ENCODE data around the gene HHAT.

HHAT gene

DNA sequence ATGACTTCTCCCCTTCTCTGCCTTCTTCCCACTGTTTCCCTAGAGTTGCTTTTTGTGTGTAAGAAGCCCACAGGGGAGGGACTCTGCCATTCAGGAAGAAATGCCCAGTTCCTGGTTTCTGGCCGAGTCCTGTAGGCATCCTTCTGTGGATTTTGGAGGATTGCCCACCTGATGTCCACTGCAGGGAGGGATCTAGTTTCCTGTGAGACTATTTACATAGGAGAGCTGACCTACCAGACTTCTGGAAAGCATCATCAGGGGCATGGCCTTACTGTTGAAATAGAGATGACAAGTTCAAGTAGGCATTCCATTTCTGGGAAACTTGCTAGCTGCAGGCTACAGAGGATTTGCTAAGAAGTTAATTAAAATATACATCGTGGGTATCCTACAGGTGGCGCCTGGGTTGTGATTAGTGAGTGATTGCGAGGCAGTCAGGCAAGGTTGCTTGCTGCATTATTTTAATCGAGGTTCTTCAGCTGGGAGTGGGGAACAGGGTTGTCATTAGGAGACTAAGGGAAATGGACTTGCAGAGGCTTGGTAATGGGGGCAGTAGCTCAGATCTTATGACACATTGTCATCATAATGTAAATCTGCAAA lies 148.7 kb downstream of the HHAT start:
- in situ Hi-C loops (cut with HindIII; ENCODE audit: low sequenced_read_pairs), result no loop called here

DNA sequence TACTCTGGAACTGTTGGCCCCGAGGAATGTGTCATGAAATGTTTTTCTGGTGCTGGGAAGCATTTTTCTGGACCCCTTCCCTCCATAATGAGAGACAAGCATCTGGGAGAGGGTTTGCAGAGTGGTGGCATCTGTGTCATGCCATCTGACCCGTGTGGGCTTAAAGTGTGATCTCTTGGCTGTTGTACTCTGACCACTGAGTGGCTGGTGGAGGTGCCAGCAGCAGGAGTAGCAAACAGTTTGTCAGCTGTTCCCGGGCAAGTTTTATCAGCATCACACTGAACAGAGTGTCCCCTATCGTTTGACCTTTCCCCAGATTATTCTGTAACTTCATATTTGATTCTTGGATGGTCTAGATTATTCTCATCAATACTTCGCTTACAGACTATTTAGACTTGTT lies 150.1 kb downstream of the HHAT start:
- in situ Hi-C loops (cut with HindIII; ENCODE audit: low sequenced_read_pairs), result no loop called here

DNA sequence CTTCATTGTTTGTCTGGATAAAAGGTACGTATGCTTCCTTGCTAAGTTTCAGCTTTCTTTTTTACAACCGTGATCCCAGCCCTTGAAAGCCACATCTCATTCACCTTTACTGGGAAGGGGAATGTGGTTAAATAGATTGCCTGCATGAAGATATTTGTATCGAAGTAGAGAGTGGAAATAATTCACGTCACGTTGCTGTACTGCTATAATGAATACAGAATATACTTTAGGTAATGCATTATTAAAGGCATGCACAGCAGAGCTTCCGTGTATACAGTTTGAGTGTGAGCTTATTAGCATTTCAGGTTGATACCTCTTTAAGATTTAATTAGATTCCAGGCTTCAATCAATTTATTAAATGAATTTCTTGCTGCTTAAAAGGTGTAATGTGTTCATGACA lies 153.8 kb downstream of the HHAT start:
- in situ Hi-C loops (cut with HindIII; ENCODE audit: low sequenced_read_pairs), result no loop called here

DNA sequence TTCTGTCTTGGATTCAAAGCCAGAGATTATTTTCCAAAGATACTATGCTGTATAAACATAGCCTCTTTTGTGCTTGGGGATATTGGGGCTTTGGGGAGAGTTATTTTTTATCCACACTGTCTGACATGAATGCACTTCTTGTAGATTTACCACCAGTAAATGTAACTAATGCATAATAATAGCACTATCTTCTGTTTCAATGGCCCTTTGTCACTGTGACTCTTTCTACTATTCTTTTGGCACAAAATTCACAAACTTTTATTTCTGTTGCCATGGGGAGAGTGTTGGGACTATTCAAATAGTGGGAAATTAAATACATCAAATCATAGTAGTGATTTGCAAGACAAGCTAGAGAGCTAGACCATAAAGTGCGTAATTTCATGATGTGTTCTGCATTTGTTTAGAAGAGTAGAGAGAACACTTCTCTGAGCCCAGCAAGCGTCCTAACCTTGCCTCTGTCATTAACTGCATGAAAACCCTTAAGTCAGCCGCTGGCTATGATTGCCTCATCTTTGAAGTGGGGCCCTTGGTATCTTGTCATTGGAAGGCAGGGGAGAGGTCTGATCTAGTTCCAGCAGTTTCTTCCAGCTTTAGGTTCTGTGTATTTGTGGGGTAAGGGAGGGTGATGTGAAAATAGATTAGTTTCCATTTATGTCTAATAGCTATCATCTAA lies 154.4 kb downstream of the HHAT start:
- in situ Hi-C loops (cut with HindIII; ENCODE audit: low sequenced_read_pairs), result no loop called here

DNA sequence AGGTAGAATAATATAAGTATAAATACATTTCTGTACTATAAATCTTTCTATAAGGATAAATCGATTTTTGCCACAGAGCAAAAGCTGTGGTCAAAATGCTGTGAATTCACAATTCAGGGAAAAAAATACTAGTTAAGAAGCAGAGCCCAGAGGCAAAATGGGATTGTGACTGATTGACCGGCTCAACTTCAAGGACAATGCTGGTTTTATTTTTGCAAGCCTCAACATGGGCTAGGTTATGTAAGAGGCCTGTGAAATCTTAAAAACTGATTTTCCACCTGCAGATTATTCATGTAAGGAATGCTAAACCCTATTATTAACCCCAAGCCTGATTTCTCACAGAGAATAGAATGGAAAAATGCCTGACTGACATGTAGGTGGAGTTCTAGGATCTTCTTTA lies 155.1 kb downstream of the HHAT start:
- in situ Hi-C loops (cut with HindIII; ENCODE audit: low sequenced_read_pairs), result no loop called here

DNA sequence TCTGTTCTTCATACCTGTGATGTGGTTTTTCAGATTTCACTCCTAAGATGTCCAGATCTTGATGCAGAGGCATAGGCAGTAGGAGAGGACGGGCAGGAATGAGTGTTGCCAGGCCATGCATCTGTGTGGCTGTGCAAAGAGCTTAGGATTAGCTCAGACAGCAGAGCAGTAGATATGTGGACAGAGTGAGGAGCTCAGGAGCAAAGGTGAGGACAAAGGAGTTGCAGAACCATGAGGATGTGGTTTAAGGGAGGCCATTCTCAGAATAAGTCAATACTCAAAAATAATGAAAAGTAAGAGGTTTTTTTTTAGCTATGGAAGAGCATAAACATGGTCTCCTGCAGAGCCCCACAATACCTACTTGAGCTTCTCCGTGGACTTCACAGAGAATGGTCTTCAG lies 158.3 kb downstream of the HHAT start:
- in situ Hi-C loops (cut with HindIII; ENCODE audit: low sequenced_read_pairs), result no loop called here

DNA sequence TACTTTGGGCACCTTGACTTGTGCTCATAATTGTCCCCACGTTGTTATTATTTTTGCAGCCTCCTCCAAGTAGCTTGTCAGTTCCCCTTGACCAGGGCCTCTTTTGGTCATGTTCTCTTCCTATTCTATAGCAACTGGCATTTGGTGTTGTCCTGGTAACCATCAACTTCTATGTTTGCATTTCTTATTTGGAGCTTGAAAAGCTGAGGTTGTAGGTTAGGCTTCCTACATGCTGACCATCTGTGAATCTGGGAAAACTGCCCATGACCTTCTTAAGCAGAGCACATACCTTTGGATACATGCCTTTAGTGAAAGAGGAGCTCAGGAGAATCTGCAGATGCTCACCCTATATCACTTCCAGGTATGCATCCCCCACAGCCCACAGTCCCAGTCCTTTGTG lies 160.8 kb downstream of the HHAT start:
- in situ Hi-C loops (cut with HindIII; ENCODE audit: low sequenced_read_pairs), result no loop called here

DNA sequence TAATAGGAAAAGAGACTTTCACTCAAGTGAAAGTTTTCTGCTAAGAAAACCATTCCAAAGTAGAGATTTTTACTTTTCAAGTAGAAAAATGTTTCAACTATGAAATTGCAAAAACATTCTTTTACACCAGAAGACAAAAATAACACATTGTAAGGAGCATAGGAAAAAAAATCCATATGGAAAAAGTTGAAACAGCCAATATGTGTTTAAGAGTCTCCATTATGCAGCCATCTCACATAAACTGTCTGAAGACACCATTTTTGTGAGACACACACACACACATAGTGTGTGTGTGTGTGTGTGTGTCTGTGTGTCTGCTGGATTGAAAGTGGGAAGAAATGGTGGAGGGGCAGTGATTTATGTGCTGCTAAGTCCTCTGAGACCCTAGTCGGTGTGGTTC lies 162.1 kb downstream of the HHAT start:
- in situ Hi-C loops (cut with HindIII; ENCODE audit: low sequenced_read_pairs), result no loop called here

DNA sequence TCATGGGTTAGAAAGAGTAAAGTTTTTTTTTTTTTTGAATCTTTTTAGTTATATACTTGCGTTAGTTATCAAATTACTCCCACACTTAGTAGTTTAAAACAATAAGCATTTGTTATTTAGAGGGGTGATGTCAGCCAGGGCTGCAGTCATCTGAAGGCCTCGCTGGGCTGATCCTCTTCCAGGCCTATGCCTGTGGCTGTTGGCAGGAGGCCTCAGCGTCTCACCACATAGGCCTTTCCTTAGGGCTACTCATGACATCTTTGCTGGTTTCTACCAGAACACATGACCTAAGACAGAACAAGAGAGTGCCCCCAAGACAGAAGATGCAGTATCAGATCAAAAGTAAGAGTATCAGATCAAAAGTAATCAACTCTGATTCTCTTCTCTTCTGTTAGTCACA lies 167.4 kb downstream of the HHAT start:
- in situ Hi-C loops (cut with HindIII; ENCODE audit: low sequenced_read_pairs), result no loop called here

DNA sequence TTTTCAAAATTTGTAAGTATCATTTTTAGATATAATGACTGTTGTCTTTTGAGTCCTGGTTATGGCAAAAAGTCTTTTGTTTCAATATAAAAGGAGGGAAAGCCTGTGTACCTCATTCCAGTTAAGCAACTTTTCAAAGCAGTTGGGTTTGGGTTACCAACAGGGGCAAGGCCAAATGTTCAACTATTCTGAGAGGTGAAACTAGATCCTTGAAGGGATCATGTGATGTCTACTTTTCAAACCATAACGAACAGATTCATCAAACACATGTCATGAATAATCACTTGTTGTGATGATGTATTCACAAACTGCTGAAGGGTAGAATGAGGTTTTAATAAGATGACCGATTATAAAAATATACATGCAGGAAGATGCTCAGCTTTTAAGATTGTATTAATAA lies 171.3 kb downstream of the HHAT start:
- in situ Hi-C loops (cut with HindIII; ENCODE audit: low sequenced_read_pairs), result no loop called here

DNA sequence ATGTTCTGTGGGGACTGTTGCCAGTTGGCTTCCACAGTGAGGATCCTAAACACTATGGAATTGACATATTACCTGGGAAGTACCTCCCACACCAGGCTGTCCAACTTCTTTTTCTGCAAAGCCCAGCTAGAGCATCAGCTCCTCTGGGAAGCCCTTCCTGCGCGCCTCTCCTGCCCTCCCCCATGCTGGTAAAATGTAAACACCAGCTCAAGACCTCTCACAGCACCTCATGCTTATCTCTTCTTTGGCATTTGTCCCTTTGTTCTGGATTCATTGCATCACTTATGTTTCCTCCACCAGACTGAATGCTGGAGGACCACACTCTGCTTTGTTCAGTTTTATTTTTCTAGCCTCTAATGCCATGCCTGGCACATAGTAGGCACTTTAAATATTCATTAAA lies 172.1 kb downstream of the HHAT start:
- in situ Hi-C loops (cut with HindIII; ENCODE audit: low sequenced_read_pairs), result no loop called here

DNA sequence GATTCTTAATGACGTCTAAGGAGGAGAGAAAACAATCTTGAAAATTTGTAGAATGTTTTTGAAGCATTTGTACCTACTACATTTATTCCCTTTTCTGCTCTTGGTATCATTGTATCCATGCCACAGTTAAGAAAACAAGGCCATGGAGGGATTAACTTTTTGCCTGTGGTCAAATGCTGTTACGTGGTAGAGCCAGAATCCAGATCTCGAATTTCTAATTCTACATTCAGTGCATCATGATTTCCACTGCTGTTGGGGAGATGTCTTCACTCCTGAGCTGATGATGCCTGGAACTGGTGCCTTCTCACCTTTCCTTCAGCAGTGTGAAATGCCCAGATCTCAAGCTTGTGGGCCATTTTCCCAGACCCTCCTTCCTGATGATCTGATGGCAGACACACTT lies 175.6 kb downstream of the HHAT start:
- in situ Hi-C loops (cut with HindIII; ENCODE audit: low sequenced_read_pairs), result no loop called here

DNA sequence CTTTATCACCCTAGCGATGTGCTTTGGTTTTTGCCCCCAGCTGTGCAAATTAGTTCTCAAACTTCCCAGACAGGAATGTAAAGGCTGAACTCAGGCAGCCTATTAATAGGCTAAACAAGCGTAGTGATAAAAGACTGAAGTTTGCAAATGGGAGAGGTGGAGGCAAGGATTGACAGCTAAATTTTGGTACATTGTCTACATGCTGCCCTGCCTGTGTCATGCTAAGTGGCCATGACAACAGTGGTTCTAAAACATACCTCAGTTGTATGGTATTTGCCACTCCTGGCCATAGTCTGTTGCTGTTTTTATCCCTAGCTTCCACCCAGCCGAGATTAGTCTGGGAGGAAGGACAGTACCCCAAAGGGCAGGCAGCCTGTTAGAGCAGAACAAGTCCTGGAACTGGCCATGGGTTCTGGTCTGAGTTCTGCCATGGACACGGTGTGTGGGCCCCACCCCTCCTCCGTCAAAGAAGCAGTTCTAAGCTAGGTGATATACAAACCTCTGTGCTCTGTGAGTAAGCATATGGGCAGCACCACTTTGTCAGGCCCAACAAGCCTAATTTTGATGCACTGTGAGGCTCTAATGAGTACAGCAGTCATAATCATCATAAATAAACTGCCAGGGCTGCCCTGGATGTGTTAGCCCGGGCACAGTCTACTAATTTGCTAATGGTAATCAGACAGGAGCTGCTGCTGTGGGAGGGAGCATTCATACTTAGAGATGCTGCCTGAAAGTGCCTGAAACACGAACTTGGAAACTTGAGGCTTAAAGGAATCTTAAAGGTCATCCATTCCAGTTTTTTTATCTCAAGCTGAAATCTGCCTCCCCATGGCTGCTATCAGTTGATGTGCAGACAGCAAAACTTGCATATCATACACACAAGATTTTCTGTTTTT lies 177.1 kb downstream of the HHAT start:
- in situ Hi-C loops (cut with HindIII; ENCODE audit: low sequenced_read_pairs), result no loop called here

DNA sequence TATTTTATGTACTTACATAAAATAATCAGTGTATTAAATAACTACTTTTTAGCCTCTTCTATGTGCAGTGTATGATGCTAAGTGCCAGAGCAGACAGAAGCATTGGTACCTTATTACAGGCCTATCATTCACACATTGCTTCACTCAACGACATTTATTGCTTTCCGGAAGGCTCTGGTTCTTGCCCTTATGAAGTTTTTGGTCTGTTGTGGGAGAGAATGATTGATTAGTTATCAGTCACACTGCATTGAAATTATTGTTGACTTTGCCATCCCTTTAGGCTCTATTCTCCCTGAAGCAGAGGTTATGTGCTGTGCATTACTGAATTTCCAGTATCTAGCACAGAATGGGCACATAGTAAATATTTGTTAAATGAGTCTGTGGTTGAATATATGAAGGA lies 178.0 kb downstream of the HHAT start:
- in situ Hi-C loops (cut with HindIII; ENCODE audit: low sequenced_read_pairs), result no loop called here

DNA sequence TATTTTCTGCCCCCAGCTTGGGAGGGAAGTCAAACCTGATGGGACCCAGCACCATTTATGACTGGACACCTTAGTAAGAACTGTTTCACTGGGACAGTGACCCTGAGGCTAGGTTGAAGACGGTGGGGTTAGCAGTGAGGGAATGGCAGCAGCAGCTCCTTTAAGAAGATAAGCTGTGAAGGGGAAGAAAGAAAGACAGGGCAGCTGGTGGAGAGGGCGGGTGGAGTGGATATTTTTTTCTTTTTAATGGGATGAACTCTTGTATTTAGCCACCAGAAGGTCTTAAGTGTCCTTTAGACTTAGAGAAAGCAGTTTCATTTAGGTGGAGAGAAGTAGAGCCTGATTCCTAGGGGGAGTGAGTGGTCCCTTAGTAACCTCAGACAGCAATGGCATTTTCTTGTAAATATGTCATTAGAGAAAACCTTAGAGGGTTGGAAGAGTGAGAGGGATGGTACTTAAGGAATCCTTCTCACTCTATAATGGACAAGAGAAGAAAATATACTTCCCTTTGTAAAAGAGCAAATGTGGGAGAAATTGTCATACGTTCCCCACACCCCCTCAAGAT lies 187.5 kb downstream of the HHAT start:
- in situ Hi-C loops (cut with HindIII; ENCODE audit: low sequenced_read_pairs), result no loop called here

DNA sequence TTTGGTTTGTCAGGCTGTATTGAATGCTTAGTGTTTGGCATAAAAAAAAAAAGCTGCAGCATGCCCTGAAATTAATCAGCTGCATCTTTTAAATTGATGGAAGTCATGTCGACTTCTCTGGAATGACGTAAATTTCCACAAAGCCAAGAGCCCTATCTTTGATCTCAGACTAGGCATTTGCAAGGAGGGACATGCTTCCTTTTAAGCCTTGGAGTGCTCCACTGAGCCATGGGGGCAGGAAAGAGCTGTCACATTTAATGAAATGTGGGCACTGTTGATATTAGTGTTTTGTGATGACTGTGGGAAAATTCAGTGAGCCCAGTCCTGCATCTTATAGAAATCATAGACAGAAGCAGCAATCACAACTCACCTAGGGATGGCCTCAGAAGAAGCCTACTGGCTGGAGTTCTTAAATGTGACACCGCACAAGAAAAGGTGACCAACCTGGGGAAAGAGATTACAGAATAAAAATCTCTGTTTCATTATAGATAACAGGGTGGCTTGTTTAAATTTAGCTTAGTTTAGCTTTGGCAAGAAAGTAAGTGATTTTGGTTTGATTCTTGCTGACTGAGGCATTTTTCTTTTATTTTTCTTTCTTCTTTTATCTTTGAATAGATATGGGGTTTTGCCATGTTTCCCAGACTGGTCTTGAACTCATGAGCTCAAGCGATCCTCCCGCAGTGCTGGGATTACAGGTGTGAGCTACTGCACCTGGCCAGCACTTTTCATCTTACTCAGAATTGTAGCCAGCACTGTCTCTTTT lies 188.2 kb downstream of the HHAT start:
- in situ Hi-C loops (cut with HindIII; ENCODE audit: low sequenced_read_pairs), result no loop called here

DNA sequence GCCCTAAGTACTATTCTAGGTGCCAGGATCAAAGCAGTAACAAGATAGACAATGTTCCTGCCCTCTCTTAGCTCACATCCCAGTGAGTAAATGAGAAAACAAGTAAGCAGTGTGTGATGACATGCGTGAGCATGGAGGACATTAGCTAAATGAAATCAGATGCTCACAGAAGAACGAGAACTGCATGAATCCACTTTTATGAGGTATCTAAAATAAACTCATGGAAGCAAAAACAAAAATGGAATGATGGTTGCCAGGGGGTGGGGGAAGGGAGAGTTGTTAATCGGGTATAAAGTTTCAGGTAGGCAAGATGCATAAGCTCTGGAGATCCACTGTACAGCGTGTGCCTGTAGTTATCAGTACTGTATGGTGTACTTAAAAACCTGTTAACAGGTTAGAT lies 195.1 kb downstream of the HHAT start:
- in situ Hi-C loops (cut with HindIII; ENCODE audit: low sequenced_read_pairs), result no loop called here

DNA sequence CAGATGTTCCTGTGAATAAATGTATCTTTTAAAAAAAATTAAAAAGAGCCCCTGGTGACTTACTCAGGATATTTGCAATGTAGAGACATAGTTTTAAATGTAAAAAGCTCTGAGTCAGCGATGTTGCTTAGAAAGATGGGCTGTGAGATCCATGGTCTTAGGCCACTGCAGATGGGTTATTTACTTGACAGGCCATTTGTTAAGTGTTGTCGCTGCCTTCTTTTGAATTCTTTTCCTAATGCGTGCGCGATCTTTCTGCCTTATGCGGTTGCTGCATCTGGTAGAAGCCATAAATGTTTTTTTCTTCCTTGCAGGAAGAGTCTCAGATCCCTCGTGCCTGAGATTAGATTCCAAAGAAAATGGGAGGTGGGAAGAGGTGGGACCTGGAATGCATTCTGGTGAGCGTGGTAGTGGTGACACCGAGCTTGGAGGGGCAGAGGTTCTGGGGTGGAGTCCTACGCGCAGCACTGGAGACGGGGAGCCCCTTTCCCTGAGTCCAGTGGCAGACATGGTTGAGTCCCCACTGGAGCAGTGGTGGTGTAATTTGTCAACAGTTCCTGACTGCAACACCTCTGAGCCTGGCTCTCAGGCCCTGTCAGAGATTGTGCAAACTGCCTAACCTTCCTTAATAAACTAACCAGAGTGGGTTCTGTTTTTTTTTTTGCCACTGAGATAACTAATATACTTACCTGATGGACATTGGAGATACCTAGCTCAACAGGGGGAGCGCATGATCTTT lies 197.2 kb downstream of the HHAT start:
- in situ Hi-C loops (cut with HindIII; ENCODE audit: low sequenced_read_pairs), result no loop called here

DNA sequence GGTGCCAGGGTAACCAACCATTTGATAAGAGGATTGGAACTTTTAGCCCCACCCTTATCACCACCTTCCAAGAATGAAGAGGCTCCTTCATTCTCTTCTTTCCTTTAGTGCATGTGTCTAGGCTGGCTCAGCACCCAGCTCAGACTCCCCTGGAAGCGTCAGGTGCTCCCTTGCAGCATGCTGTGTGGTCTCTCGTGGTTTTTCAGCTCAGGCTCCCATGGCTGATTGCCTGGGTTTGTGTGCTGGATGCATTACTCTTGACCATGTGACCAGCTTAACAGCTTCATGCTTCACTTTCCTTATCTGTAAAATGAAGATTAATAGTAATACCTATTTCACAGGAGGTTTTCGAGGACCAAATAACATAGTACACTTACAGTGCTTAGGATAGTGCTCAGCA lies 198.4 kb downstream of the HHAT start:
- in situ Hi-C loops (cut with HindIII; ENCODE audit: low sequenced_read_pairs), result no loop called here

DNA sequence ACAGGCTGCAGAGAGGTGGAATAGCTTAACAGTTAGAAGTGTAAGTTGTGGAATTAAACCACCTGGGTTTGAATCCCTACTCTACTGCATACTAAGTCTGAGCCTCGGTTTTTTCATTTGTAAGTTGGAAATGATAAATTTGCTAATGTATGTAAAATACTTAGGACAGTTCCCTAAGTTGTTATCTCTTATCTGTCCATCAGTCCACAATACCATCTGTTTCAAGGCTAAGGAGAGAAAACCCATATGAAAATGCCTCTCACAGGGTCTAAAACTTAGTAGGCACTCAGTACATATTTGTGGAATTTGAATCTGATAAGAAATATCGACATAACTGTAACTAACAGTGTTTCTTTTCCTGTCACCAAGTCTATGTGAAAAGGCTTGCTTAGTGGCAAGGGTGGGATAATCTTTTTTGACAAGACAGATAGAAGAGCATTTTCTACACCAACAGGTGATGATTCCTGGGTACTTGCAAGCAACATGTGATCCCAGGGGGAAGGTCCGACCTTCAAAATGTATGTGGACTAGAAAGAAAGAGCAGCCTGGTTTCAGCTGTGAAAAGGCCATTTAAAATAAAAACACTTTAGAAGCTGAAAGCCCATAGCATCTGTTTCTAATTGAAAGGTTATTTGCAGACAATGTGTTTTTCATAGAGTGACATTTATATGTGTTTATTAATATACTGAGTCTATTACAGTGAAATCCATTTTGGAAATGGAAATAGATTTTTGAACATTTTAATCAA lies 202.9 kb downstream of the HHAT start:
- in situ Hi-C loops (cut with HindIII; ENCODE audit: low sequenced_read_pairs), result no loop called here

All from endothelial cell of hepatic sinusoid (primary cell).